CD8-positive, alpha-beta memory T cell (primary cell): ENCODE data around the gene EDN3. TPM values are rescaled to one million over a fixed set of nuclear protein-coding genes. Genes with fewer than 3 reads are reported as not detected.

ENCODE experiments used
- CTCF ChIA-PET: fragments of 350-600 bp; sonication (Branson Sonifier 250); formaldehyde crosslinking; loops from one replicate; lab custom pipeline; 2021; ENCODE audit warnings: antibody characterized with exemption; lab: Charles Lee
- POLR2A ChIA-PET: fragments of 350-600 bp; sonication (Branson Sonifier 250); formaldehyde crosslinking; loops from one replicate; lab custom pipeline; 2021; ENCODE audit warnings: antibody characterized with exemption; lab: Charles Lee
- DNase-seq, 5 donors: peaks; one replicate each; pipeline versions ENCODE4 v3.0.0 to v3.0.0-alpha.2; 2020 to 2022; ENCODE audit warnings: mixed read lengths in 1 of 5
- H3K27ac ChIP-seq: one replicate; pipeline ENCODE4 v1.7.0; 2013; ENCODE audit warnings: low read depth, mild to moderate bottlenecking, low read length, moderate library complexity
- H3K27me3 ChIP-seq: 2 replicates; pipeline ENCODE4 v1.7.0; 2013; ENCODE audit warnings: low read length, mild to moderate bottlenecking; ENCODE audit not compliant: insufficient read depth, poor library complexity, severe bottlenecking
- H3K36me3 ChIP-seq: 2 replicates; pipeline ENCODE4 v1.7.0; 2013; ENCODE audit warnings: mild to moderate bottlenecking, low read length, moderate library complexity; ENCODE audit not compliant: insufficient read depth
- H3K4me1 ChIP-seq: 2 replicates; pipeline ENCODE4 v1.7.0; 2013; ENCODE audit warnings: mild to moderate bottlenecking, low read length, moderate library complexity; ENCODE audit not compliant: insufficient read depth
- H3K4me3 ChIP-seq: 2 replicates; pipeline ENCODE4 v1.7.0; 2013; ENCODE audit warnings: mild to moderate bottlenecking, low read length
- H3K9me3 ChIP-seq: 2 replicates; pipeline ENCODE4 v1.7.0; 2013; ENCODE audit warnings: mild to moderate bottlenecking, low read length
- H3K27ac Mint-ChIP-seq, 8 donors: one replicate each; pipeline ENCODE4 v1.8.0; 2020 to 2021; ENCODE audit warnings: mixed read lengths in 8 of 8, mild to moderate bottlenecking in 6 of 8, inconsistent platforms in 3 of 8, moderate library complexity in 3 of 8
- H3K27me3 Mint-ChIP-seq, 2 donors: one replicate each; pipeline ENCODE4 v1.8.0; 2020 to 2021; ENCODE audit warnings: mixed read lengths in 2 of 2, mild to moderate bottlenecking in 1 of 2, moderate library complexity in 1 of 2
- H3K36me3 Mint-ChIP-seq, 3 donors: one replicate each; pipeline ENCODE4 v1.8.0; 2020 to 2021; ENCODE audit warnings: mixed read lengths in 3 of 3, inconsistent platforms in 1 of 3, mild to moderate bottlenecking in 1 of 3
- H3K4me1 Mint-ChIP-seq, 3 donors: one replicate each; pipeline ENCODE4 v1.8.0; 2020 to 2021; ENCODE audit warnings: mixed read lengths in 3 of 3, inconsistent platforms in 1 of 3, mild to moderate bottlenecking in 1 of 3
- H3K4me3 Mint-ChIP-seq, 7 donors: one replicate each; pipeline ENCODE4 v1.8.0; 2020 to 2021; ENCODE audit warnings: mixed read lengths in 7 of 7, mild to moderate bottlenecking in 6 of 7, moderate library complexity in 4 of 7, inconsistent platforms in 2 of 7
- H3K9me3 Mint-ChIP-seq, 5 donors: one replicate each; pipeline ENCODE4 v1.8.0; 2020 to 2022; ENCODE audit warnings: mixed read lengths in 5 of 5, mild to moderate bottlenecking in 3 of 5, moderate library complexity in 2 of 5, inconsistent platforms in 1 of 5
- polyA plus RNA-seq: library from polyadenylated mRNA; unstranded; fragments of 300-500 nt; fragmentation: Illumina TruSeq; gene quantifications from one replicate; pipeline ENCODE4 v1.2.3, GENCODE V29; 2021
- total RNA-seq, 2 experiments: library from RNA; stranded (reverse); gene quantifications; one replicate each; pipeline ENCODE4 v1.2.3, GENCODE V29; 2021

EDN3 gene
- total and polyA plus RNA-seq, 3 experiments from 2014 or later = 0.16 TPM; not detected in 2

DNA sequence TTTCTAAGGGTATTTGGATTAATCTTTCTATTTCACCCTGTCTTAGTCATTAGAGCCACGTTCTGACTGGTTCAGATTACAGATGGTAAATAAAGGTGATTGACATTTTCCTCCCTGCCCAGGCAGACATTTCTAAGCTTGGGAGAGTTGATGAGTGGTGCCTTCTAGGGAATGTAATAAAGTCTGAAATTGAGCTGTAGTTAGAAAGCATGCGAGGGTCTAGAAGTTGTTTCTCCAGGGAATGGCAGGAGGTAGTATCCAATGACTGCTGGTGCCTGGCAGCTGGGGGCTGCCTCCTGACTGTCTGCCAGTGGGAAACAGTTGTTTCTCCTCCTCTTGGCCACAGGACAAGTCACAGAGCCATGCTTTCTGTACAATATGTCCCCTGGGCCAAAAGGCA is 14.6 kb downstream of the EDN3 start:
- DNase-seq = no peak
- no peaks in the 10 kb centered on the region for H3K9me3 ChIP-seq
- POLR2A ChIA-PET = no interaction called here
- no peaks in the 10 kb centered on the region for H3K27me3 ChIP-seq
- no peak overlapping the region for H3K4me3 ChIP-seq
- H3K27me3 Mint-ChIP-seq = no peaks in the 10 kb centered on the region
- H3K27ac Mint-ChIP-seq = peak overlapping the region in 1 of 8 donors; percentile 66
- no peak overlapping the region for H3K27ac ChIP-seq
- no peaks in the 10 kb centered on the region for H3K4me1 ChIP-seq
- H3K36me3 Mint-ChIP-seq = no peaks in the 10 kb centered on the region
- H3K4me3 Mint-ChIP-seq = no peak overlapping the region
- CTCF ChIA-PET = no interaction called here
- H3K9me3 Mint-ChIP-seq = no peaks in the 10 kb centered on the region
- H3K36me3 ChIP-seq = no peaks in the 10 kb centered on the region
- H3K4me1 Mint-ChIP-seq = no peaks in the 10 kb centered on the region

DNA sequence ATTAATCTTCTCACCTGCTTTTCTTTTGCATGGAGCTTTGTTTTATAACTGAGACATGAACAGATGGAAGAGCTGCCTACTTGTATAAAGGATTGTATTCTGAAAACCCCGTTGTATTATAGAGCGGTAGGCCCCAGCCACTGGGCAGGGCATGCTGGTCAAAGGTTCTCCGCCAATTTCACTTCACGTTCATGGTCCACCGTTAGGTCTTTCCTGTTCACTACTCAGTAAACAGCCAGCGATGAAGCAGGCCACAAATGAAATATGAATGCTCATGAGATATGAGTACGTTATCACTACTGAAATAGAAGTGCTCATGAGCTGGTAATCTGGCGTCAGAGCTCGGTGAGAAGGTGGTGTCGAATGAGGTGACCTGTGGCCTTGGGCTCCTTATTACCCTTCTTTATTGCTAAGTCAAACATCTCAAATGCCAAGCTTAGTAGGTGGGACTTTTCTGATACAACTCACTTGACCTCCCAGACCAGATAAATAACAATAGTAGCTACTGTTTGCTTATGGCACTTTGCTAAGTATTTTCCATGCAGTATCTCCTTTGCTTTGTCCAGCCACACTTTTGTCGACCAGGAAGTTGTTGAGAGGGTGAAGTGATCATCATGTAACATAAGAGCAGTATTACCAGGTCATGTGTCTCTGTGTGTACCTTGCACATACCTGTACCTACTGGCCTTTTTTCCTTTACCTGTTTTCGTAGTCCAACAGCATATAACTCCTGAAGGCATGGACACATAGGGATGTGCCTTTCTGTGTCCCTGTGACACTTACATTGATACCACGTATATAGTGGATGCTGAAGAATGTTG is 16.7 kb downstream of the EDN3 start:
- Mint-ChIP-seq H3K27me3 (peaks cover 0 to 1% of the 10 kb centered on the region in 2 donors), H3K36me3 (no peaks in the 10 kb centered on the region), H3K4me1 (no peaks in the 10 kb centered on the region), H3K9me3 (no peaks in the 10 kb centered on the region), H3K27ac (peak overlapping the region in 1 of 8 donors; percentile 2), H3K4me3 (no peak overlapping the region)
- Histone ChIP-seq H3K27me3 (no peaks in the 10 kb centered on the region), H3K27ac (no peak overlapping the region), H3K4me3 (no peak overlapping the region), H3K4me1 (no peaks in the 10 kb centered on the region), H3K9me3 (no peaks in the 10 kb centered on the region), H3K36me3 (no peaks in the 10 kb centered on the region)
- POLR2A ChIA-PET = interaction anchor here (0.6 kb wide), 1 partner anchor 214 kb away, joined by 3 read pairs; no protein-coding TSS in a partner anchor
- CTCF ChIA-PET = no interaction called here
- no peak for DNase-seq

DNA sequence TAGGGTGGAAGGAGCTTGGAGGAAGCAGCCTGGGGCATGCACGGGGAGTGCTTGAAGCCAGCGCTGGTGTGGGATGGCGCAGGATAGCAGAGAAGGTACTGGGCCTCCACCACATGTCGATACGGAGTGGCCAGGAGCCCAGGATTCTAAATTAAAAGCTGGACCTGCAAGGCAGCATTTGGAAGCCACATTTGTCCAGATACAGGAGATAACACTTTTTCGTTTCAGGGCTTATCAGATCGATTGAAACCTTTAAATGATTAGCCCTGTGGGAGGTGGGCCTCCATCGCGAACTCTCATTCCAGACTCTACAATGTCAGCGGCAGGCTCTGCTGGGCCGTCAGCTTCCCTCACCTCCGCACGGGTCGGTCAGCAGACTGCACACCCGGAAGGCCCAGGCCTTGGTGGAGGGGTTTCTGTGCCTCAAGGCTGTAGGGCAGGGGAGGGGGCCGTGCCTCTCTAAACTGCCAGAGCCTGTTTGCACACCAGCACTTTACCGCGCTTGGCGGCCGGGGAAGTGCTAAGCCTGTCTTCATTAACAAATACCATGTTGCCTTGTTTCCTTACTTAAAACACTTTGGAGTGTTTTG is 17.9 kb downstream of the EDN3 start:
- no peaks in the 10 kb centered on the region for H3K27me3 ChIP-seq
- Mint-ChIP-seq H3K27me3 (peaks cover 0 to 1% of the 10 kb centered on the region in 2 donors), H3K27ac (no peak overlapping the region), H3K36me3 (no peaks in the 10 kb centered on the region), H3K9me3 (no peaks in the 10 kb centered on the region), H3K4me3 (no peak overlapping the region), H3K4me1 (no peaks in the 10 kb centered on the region)
- H3K36me3 ChIP-seq = no peaks in the 10 kb centered on the region
- ChIA-PET CTCF (no interaction called here), POLR2A (no interaction called here)
- H3K9me3 ChIP-seq = no peaks in the 10 kb centered on the region
- DNase-seq = no peak
- H3K4me1 ChIP-seq = no peaks in the 10 kb centered on the region
- H3K27ac ChIP-seq = no peak overlapping the region
- H3K4me3 ChIP-seq = no peak overlapping the region

DNA sequence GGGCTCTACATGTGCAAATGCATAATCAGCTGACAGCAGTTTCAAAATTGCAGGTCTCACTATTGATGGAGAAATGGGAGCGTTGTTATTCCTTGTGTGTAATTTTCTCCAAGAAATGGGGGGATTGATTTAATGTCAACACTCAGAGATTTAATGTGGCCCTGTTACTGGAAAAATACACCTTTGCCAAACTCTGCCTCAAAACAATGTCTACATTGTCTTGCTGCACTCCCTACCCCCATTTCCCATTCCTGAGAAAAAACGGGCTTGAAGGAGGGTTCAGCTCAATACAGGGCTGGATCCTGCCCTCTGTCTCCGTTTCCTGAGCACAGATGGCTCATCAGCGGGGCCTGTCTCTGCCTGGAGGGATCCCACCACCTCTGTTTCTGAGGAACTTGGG is 18.4 kb downstream of the EDN3 start:
- POLR2A ChIA-PET = no interaction called here
- H3K27ac ChIP-seq = no peak overlapping the region

DNA sequence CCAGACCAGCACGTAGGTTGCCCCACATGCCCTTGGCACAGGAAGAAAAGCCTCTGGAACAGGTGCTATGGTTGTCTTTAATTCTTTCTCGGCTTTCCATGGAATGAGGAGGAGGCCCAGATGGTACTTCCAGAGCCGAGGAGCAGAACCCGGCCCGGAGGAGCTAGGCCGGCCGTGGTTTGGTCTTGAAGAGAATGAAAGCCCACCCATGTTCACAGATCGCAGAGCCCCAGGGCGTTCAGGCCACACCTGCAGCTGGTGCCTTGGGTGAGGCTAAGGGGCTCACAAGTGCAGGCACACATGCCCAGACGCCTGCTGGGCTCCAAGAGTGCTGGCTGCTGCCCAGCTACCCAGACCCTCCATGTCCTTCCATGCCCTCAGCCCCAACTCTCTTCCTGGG is 20.0 kb downstream of the EDN3 start:
- CTCF ChIA-PET = no interaction called here
- no peaks in the 10 kb centered on the region for H3K4me1 Mint-ChIP-seq
- no peaks in the 10 kb centered on the region for H3K9me3 ChIP-seq
- H3K27ac Mint-ChIP-seq = no peak overlapping the region
- H3K27me3 Mint-ChIP-seq = peaks cover 0 to 1% of the 10 kb centered on the region in 2 donors
- no peaks in the 10 kb centered on the region for H3K27me3 ChIP-seq
- no peaks in the 10 kb centered on the region for H3K36me3 ChIP-seq
- POLR2A ChIA-PET = no interaction called here
- no peak overlapping the region for H3K27ac ChIP-seq
- DNase-seq = no peak
- no peaks in the 10 kb centered on the region for H3K36me3 Mint-ChIP-seq
- no peak overlapping the region for H3K4me3 ChIP-seq
- H3K4me1 ChIP-seq = no peaks in the 10 kb centered on the region
- H3K9me3 Mint-ChIP-seq = no peaks in the 10 kb centered on the region
- no peak overlapping the region for H3K4me3 Mint-ChIP-seq

More for the DNA sequence above, 18.4 kb downstream of the EDN3 start:
- H3K36me3 Mint-ChIP-seq = no peaks in the 10 kb centered on the region
- no peak overlapping the region for H3K4me3 ChIP-seq
- H3K9me3 Mint-ChIP-seq = no peaks in the 10 kb centered on the region
- H3K36me3 ChIP-seq = no peaks in the 10 kb centered on the region
- no peaks in the 10 kb centered on the region for H3K27me3 ChIP-seq
- CTCF ChIA-PET = no interaction called here
- no peak overlapping the region for H3K4me3 Mint-ChIP-seq
- H3K4me1 ChIP-seq = no peaks in the 10 kb centered on the region
- peaks cover 0 to 1% of the 10 kb centered on the region in 2 donors for H3K27me3 Mint-ChIP-seq
- no peaks in the 10 kb centered on the region for H3K9me3 ChIP-seq
- DNase-seq = no peak
- no peak overlapping the region for H3K27ac Mint-ChIP-seq
- no peaks in the 10 kb centered on the region for H3K4me1 Mint-ChIP-seq

DNA sequence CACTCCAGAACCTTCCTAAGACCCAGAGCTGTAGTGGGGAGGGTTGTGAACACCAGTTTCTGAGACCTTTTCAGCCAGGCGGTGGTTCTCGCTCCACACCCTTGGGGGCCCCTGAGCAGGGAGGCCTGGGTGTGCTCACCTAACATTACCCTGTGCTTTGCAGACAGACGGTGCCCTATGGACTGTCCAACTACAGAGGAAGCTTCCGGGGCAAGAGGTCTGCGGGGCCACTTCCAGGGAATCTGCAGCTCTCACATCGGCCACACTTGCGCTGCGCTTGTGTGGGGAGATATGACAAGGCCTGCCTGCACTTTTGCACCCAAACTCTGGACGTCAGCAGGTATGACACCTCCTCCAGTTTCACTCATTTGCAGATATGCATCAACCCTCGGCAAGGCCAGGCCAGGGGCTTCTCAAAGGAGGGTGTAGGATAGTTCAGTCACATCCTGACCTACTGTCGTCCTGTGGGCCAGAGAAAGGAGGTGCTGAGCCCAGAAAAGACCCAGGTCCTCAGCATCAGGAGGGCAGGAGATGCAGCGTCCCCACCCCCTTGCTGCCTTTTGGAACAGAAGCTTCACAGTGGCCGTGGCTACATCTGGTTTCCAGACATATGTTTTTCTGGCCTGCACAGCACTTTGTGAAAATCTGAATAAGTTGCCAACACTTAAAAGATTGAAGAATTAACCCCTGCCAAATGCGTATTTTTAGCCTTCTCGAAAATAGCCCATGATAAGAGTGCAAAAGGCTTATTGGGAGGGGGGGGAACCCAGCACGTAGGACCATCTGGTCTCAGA is 20.6 kb downstream of the EDN3 start:
- H3K27me3 Mint-ChIP-seq = peaks cover 0 to 3% of the 10 kb centered on the region in 2 donors
- no peaks in the 10 kb centered on the region for H3K9me3 Mint-ChIP-seq
- no peak overlapping the region for H3K4me3 Mint-ChIP-seq
- no peaks in the 10 kb centered on the region for H3K27me3 ChIP-seq
- H3K4me1 Mint-ChIP-seq = no peaks in the 10 kb centered on the region
- CTCF ChIA-PET = no interaction called here
- no peak overlapping the region for H3K27ac ChIP-seq
- no peaks in the 10 kb centered on the region for H3K36me3 Mint-ChIP-seq
- no peaks in the 10 kb centered on the region for H3K9me3 ChIP-seq
- peak overlapping the region in 1 of 8 donors; percentile 23 for H3K27ac Mint-ChIP-seq
- DNase-seq = no peak
- no peaks in the 10 kb centered on the region for H3K4me1 ChIP-seq
- no peaks in the 10 kb centered on the region for H3K36me3 ChIP-seq
- H3K4me3 ChIP-seq = no peak overlapping the region
- POLR2A ChIA-PET = no interaction called here

DNA sequence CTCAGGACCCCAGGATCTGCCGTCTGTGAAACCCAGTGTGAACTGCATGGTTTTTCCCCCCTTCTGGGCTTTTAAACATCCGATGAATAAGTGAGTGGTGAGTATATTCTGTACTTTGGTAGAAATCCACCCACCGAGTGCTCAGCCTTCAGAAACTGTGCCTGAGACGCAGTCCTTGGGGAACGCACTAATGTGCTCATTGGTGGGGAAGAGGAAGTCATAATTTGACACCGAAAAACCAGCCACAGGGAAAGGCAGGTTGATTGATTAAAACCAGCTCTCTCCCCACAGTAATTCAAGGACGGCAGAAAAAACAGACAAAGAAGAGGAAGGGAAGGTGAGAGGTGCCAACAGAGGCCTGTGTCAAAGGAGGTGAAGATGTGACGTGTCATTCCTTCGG is 21.7 kb downstream of the EDN3 start:
- CTCF ChIA-PET = no interaction called here
- peak overlapping the region in 1 of 7 donors; percentile 24 for H3K4me3 Mint-ChIP-seq
- DNase-seq = no peak

More for the DNA sequence above, 21.7 kb downstream of the EDN3 start:
- Mint-ChIP-seq H3K27ac (no peak overlapping the region), H3K27me3 (peaks cover 2 to 4% of the 10 kb centered on the region in 2 donors), H3K36me3 (no peaks in the 10 kb centered on the region), H3K4me1 (no peaks in the 10 kb centered on the region), H3K9me3 (no peaks in the 10 kb centered on the region)
- Histone ChIP-seq H3K27me3 (no peaks in the 10 kb centered on the region), H3K27ac (no peak overlapping the region), H3K4me1 (no peaks in the 10 kb centered on the region), H3K9me3 (no peaks in the 10 kb centered on the region), H3K4me3 (no peak overlapping the region), H3K36me3 (no peaks in the 10 kb centered on the region)
- POLR2A ChIA-PET = no interaction called here
